GM13976 (cell line): Measurements from ENCODE around the gene GPR176.

Source experiments
- DNase-seq: peaks from one replicate; pipeline ENCODE4 v3.0.0; 2012; ENCODE audit warnings: low spot score
- in situ Hi-C: fragments of 300-500 bp; cut with MboI; formaldehyde crosslinking; loops from one replicate; pipeline ENCODE4 v1.12.0; 2022; ENCODE audit warnings: low sequenced_read_pairs, mixed read lengths, inconsistent platforms; ENCODE audit not compliant: unreplicated experiment
- TF ChIP-seq, protein P1 (sequence below): IDR thresholded peaks from 2 replicates; pipeline ENCODE4 v1.5.1; 2012; ENCODE audit warnings: borderline replicate concordance, mild to moderate bottlenecking; ENCODE audit not compliant: insufficient read depth; ENCODE audit errors: extremely low read depth, missing control alignments, control extremely low read depth

Gene GPR176

DNA sequence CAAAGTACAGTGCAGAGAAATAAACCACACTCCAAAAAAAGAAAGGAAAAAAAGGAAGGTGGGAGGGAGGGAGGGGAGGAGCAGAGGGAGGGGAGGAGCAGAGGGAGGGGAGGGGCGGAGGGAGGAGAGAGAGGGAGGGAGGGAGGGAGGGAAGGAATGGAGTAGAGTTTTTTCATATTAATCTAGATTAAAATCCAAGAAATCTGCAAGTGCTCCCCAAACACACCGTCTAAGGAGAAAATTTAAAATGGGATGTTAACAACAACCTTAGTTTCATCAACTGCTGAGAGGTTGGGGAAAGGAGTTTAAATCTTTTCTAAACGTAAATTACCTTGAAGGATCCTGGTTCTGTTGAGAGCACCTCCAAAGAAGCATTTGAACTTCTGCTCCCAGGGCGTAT lies 144.0 kb downstream of the GPR176 start:
- TF ChIP-seq, protein P1, sequence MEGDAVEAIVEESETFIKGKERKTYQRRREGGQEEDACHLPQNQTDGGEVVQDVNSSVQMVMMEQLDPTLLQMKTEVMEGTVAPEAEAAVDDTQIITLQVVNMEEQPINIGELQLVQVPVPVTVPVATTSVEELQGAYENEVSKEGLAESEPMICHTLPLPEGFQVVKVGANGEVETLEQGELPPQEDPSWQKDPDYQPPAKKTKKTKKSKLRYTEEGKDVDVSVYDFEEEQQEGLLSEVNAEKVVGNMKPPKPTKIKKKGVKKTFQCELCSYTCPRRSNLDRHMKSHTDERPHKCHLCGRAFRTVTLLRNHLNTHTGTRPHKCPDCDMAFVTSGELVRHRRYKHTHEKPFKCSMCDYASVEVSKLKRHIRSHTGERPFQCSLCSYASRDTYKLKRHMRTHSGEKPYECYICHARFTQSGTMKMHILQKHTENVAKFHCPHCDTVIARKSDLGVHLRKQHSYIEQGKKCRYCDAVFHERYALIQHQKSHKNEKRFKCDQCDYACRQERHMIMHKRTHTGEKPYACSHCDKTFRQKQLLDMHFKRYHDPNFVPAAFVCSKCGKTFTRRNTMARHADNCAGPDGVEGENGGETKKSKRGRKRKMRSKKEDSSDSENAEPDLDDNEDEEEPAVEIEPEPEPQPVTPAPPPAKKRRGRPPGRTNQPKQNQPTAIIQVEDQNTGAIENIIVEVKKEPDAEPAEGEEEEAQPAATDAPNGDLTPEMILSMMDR: no peak
- no peak for DNase-seq
- in situ Hi-C loops: loop anchor here (25.0 kb wide), 1 partner anchor 486 kb away; no protein-coding TSS in a partner anchor

DNA sequence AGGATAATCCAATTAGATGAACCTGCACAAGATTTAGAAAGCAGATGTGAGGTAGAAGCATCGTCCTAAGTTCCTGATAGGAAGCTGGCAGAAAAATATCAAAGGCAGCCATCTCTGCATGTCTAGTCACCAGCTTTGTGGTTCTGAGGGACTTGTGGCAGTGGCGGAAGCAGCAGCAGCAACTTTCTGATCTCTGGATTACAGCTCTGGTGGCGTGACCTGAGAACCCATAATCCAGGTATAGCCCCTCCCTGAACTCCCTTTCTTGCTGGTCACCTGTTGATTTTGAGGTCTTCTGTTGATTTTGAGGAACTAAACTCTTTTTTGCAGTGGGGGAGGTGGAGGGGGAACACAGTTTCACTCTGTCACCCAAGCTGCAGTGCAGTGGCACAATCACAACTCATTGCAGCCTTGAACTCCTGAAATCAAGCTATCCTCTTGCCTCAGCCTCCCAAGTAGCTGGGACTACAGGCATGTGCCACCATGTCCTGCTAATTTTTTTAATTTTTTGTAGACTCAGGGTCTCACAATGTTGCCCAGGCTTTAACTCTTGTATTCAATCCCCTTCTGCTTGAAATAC lies 145.3 kb downstream of the GPR176 start:
- DNase-seq: no peak
- in situ Hi-C loops: loop anchor here (25.0 kb wide), 1 partner anchor 488 kb away; no protein-coding TSS in a partner anchor
- TF ChIP-seq, protein P1: no peak

DNA sequence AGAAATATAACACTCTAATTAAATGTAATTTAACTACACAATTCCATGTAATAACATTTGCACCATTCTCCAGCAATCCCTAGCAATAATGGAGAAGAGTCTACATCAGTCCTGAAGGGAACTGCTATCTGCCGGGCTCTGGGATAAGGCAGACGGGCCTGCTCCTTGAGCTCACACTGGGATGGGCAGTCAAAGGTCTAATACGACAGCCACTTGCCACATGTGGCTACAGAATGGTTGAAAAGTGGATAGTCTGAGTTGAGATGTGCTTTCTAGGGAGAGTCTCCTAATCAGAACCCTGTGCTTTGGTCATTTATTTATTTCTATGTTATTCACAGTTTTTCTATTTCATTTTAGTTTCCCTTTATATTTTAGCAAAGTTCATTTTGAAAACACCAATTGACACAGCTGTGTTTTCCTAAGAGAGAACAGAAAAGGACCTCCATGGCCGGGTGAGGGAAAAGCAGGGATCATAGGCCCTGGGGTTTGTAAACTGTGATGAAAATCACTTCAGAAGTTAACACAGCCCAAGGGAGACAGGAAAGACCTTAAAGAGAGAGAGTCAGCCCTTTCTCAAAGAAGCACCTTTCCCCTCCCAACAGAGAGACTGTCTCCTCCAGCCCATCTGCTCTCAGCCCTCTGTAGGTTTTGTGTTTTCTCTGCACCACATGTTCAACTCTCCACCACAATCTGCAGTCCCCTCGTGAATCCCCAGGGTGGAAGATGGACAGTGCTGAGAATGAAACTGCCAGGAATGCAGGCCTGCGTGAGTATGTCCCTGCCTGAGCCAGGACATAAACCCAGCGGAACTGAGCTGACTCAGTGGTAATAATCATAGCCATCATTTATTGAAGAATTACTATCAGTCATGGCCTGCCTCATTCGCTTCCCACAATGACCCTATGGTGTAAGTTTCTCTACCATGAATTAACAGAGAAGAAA lies 149.0 kb downstream of the GPR176 start:
- no peak for DNase-seq
- in situ Hi-C loops: no loop called here
- TF ChIP-seq, protein P1: no peak

DNA sequence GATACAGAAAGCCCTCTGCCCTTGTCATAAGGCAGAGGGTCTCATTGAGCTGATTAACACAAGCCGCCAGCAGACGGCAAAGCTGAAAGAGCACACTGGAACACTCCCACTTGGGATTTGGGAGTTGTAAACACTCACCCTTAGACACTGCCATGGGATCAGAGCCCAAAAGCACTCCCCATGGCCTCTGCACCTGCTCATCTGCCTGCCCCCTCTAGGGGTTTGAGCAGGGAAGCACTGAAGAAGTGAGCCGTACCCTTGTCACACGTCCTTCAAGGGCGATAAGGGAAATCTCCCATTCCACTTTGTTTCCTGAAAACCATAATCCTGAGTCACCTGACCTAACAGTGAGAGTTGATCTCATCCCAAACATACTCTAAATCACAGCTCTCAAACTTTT lies 152.1 kb downstream of the GPR176 start:
- DNase-seq: no peak
- TF ChIP-seq, protein P1: no peak
- in situ Hi-C loops: no loop called here

DNA sequence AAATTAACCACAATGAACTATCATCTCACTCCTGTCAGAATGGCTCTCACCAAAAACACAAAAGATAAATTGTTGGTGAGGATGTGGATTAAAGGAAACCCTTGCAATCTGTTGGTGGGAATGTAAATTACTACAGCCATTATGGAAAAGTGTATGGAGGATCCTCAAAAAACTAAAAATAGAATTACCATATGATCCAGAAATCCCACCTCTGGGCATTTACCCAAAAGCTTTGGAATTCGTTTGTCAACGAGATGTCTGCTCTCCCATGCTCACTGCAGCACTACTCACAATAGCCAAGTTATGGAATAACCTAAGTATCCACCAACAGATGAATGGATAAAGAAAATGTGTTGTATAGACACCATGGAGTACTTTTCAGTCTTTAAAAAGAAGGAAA lies 159.1 kb downstream of the GPR176 start:
- in situ Hi-C loops: no loop called here
- no peak for DNase-seq
- TF ChIP-seq, protein P1: no peak

DNA sequence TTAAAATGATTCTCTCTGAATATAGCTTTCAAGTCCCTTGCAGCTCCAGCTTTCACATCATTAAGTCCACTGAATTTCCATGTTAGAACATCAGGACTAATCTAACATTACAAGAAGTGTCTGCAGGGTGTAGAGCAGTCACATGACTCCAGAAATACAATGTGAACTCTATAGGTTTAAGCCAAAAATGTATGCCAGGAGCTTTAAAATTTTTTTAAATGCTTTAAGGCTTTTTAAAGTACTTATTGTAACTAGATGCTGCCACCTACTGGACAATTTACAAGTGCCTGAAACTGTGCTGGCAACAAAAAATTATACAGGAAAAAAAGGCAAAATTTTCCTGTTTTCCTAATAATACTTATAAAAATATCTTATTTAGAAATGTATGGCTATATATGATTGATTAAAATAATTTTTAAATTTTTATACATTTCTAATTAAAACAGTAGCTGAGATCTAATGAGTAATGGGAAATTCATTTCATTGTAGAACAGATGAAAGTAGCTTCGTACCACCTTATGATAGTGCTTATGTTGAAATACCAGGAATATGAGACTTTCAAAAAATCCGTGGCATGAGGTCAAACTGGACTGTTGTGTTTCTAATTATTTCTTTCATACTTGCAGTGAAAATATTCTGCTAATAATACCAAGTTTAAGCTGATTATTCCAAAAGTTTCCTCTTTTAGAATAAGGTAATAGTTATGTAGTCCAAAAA lies 163.1 kb downstream of the GPR176 start:
- TF ChIP-seq, protein P1: peak; percentile 30
- no peak for DNase-seq
- in situ Hi-C loops: no loop called here
